ENCODE results near the gene RPL21.

DNA sequence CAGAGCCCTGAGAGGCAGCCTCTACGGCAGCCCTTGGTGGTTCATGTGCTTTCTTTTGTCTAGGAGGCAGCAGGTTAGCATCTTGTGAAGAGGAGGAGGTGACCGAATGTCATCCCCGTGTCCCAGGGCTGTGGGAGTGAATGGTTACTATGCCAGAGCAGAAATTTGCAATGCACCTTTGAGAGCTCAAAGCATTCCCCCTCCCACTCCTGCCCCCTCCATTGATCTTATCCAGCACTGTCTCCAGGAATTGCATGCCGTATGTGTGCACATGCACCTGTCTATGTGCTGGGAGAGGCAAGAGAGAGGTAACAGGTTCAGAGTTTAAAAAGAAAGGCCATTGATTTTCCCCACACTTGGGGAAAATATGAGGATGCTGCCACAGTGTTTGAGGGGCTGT is 29.5 kb downstream of the RPL21 start:
- TF ChIP-seq, protein P1, sequence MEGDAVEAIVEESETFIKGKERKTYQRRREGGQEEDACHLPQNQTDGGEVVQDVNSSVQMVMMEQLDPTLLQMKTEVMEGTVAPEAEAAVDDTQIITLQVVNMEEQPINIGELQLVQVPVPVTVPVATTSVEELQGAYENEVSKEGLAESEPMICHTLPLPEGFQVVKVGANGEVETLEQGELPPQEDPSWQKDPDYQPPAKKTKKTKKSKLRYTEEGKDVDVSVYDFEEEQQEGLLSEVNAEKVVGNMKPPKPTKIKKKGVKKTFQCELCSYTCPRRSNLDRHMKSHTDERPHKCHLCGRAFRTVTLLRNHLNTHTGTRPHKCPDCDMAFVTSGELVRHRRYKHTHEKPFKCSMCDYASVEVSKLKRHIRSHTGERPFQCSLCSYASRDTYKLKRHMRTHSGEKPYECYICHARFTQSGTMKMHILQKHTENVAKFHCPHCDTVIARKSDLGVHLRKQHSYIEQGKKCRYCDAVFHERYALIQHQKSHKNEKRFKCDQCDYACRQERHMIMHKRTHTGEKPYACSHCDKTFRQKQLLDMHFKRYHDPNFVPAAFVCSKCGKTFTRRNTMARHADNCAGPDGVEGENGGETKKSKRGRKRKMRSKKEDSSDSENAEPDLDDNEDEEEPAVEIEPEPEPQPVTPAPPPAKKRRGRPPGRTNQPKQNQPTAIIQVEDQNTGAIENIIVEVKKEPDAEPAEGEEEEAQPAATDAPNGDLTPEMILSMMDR (conservative IDR thresholded peaks at IDR 0.05), result no peak
- TF ChIP-seq EZH2 (IDR thresholded peaks at IDR 0.05; ENCODE audit: low read depth), result no peak
